Measurements from ENCODE around the gene PRR36. TPM values are rescaled to one million over a fixed set of nuclear protein-coding genes. Genes with fewer than 3 reads are reported as not detected.
A peak's percentile ranks its signal among the peaks of the same experiment; 100 is the strongest.

The PRR36 gene
- total RNA-seq, 6 experiments from 2014 or later = 0.05 to 0.18 (median 0.09) TPM; not detected in 2

DNA sequence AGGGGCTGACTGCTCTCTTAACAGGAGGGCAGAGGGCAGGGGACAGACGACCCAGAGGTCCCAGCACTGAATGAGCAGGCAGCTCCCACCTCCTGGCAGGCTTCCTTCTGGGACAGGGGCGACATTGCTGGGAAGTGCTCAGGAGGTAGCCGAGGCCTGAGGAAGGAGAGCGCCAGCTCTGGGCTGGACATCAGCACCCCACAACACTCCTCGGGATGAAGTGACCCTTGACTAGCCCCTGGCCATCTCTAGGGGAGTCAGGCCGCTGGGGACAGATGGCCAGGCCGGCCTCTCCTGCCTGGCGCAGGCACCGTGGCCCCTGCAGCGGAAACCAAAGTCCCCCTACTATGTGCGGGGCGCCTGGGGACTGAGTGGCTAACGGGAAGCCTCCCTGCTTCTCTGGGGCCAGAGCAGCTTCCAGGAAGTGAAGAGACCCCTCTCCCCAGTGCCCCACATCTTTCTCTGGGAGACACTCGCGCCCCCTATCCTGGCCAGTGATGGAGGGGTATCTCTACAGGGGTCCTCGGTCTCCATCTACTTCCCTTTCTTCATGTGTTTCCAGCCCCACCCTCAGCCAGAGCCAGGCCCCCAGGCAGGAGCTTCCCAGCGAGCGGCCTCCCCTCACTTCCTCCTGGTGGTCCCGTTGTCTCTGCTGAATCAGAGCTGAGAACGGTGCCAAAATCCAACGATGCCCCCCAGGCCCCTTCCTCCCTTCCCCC is 10.1 kb downstream of the PRR36 start:
- no peaks in the 10 kb centered on the region for H3K36me3 Mint-ChIP-seq (ENCODE audit: low read depth)
- no peaks in the 10 kb centered on the region for H3K9me3 Mint-ChIP-seq
- no peak for DNase-seq
- H3K4me3 Mint-ChIP-seq = no peak overlapping the region
- TF ChIP-seq, protein P1, sequence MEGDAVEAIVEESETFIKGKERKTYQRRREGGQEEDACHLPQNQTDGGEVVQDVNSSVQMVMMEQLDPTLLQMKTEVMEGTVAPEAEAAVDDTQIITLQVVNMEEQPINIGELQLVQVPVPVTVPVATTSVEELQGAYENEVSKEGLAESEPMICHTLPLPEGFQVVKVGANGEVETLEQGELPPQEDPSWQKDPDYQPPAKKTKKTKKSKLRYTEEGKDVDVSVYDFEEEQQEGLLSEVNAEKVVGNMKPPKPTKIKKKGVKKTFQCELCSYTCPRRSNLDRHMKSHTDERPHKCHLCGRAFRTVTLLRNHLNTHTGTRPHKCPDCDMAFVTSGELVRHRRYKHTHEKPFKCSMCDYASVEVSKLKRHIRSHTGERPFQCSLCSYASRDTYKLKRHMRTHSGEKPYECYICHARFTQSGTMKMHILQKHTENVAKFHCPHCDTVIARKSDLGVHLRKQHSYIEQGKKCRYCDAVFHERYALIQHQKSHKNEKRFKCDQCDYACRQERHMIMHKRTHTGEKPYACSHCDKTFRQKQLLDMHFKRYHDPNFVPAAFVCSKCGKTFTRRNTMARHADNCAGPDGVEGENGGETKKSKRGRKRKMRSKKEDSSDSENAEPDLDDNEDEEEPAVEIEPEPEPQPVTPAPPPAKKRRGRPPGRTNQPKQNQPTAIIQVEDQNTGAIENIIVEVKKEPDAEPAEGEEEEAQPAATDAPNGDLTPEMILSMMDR (IDR thresholded peaks at IDR 0.05) = no peak
- H3K27ac Mint-ChIP-seq = no peak overlapping the region
- peaks cover 8% of the 10 kb centered on the region for H3K27me3 Mint-ChIP-seq (ENCODE audit: insufficient read depth)
- H3K4me1 Mint-ChIP-seq (ENCODE audit: low read depth) = no peaks in the 10 kb centered on the region

DNA sequence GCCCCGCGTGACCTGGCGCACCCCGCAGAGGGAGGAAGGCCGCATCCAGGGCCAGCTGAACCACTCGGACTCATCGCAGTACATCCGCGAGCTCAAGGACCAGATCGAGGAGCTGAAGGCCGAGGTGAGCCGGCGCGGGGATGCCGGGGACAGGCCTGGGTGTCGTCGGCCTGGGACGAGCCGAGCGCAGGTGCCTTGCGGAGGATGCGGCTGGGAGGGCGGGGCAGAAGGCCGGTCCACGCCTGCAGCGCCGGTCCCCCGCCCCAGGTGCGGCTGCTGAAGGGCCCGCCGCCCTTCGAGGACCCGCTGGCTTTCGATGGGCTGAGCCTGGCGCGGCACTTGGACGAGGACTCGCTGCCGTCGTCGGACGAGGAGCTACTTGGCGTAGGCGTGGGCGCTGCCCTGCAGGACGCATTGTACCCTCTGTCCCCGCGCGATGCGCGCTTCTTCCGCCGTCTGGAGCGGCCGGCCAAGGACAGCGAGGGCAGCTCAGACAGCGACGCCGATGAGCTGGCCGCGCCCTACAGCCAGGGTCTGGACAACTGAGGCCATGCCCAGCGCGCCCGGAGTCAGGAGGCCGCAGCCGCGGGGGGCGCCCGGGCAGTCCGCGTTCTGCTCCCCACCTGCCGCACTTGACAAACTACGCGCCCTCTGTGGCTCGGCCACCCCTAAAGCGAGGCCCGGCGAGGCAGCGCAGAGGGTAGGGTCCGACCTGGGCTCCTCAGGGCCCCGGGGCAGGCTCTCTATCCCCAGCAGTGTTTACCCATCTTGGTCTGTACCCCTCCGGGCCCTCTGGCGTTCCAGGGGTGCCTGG is 10.8 kb downstream of the PRR36 start:
- H3K4me3 Mint-ChIP-seq = no peak overlapping the region
- no peak overlapping the region for H3K27ac Mint-ChIP-seq
- TF ChIP-seq, protein P1 (IDR thresholded peaks at IDR 0.05) = no peak
- no peak for DNase-seq
- H3K36me3 Mint-ChIP-seq (ENCODE audit: low read depth) = no peaks in the 10 kb centered on the region
- H3K4me1 Mint-ChIP-seq (ENCODE audit: low read depth) = no peaks in the 10 kb centered on the region
- peaks cover 9% of the 10 kb centered on the region for H3K27me3 Mint-ChIP-seq (ENCODE audit: insufficient read depth)
- H3K9me3 Mint-ChIP-seq = no peaks in the 10 kb centered on the region

DNA sequence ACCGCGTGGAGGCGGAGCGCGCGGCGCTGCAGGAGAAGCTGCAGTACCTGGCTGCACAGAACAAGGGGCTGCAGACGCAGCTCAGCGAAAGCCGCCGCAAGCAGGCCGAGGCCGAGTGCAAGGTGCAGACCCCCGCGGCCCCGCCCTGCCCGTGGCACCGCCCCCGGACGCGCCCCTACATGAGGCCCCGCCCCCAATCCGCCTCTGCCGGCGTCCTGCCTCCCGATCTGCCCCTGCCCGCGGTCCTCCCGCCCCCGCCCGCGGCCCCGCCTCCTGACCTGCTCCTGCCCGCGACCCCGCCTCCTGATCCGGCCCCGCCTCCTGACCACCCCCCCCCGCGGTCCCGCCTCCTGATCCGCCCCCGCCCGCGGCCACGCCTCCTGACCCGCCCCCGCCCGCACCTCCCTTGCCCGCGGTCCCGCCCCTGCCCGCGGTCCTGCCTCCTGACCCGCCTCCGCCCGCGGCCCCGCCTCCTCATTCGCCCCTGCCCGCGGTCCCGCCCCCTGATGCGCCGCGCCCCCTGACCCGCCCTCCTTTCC is 11.7 kb downstream of the PRR36 start:
- no peaks in the 10 kb centered on the region for H3K9me3 Mint-ChIP-seq
- no peaks in the 10 kb centered on the region for H3K36me3 Mint-ChIP-seq (ENCODE audit: low read depth)
- no peak overlapping the region for H3K4me3 Mint-ChIP-seq
- TF ChIP-seq, protein P1 (IDR thresholded peaks at IDR 0.05) = no peak
- H3K27ac Mint-ChIP-seq = no peak overlapping the region
- H3K27me3 Mint-ChIP-seq (ENCODE audit: insufficient read depth) = peaks cover 7% of the 10 kb centered on the region
- H3K4me1 Mint-ChIP-seq (ENCODE audit: low read depth) = no peaks in the 10 kb centered on the region
- no peak for DNase-seq

- H3K4me1 Mint-ChIP-seq (ENCODE audit: low read depth) = no peaks in the 10 kb centered on the region
- no peaks in the 10 kb centered on the region for H3K9me3 Mint-ChIP-seq
- no peak overlapping the region for H3K4me3 Mint-ChIP-seq
- no peaks in the 10 kb centered on the region for H3K36me3 Mint-ChIP-seq (ENCODE audit: low read depth)
- TF ChIP-seq, protein P1 (IDR thresholded peaks at IDR 0.05) = peak; percentile 64
- no peak for DNase-seq
- peaks cover 4% of the 10 kb centered on the region for H3K27me3 Mint-ChIP-seq (ENCODE audit: insufficient read depth)
- no peak overlapping the region for H3K27ac Mint-ChIP-seq
Measured at GRCh38 chr19:7861619-7862412, 12.4 kb downstream of the PRR36 start.

All from HFFc6 (cell line).